DMS53 (cell line): ENCODE measurements around the gene GCNT4.
A peak's percentile ranks its signal among the peaks of the same experiment; 100 is the strongest.

ENCODE experiments used
- DNase-seq: peaks from one replicate; lab custom pipeline; 2025; lab: John Stamatoyannopoulos, UW

The GCNT4 gene

GRCh38 chr5:75051217-75051751 is 1.1 kb downstream of the GCNT4 start:
- peak; percentile 19 for DNase-seq

- DNase-seq = peak; percentile 48
Observed at GRCh38 chr5:75050415-75050814, 1.9 kb downstream of the GCNT4 start.

- DNase-seq = peak; percentile 82
Observed at GRCh38 chr5:75049456-75050351, 2.7 kb downstream of the GCNT4 start.

GRCh38 chr5:75048457-75048953 is 3.9 kb downstream of the GCNT4 start:
- DNase-seq = no peak

GRCh38 chr5:75047356-75047755 is 5.0 kb downstream of the GCNT4 start:
- no peak for DNase-seq

GRCh38 chr5:75046366-75047142 is 5.8 kb downstream of the GCNT4 start:
- DNase-seq = no peak

- peak; percentile 11 for DNase-seq
Observed at GRCh38 chr5:75045071-75045470, 7.3 kb downstream of the GCNT4 start.

- peak; percentile 38 for DNase-seq
Observed at GRCh38 chr5:75044406-75044805, 8.0 kb downstream of the GCNT4 start.

- DNase-seq = no peak
Observed at GRCh38 chr5:75043633-75044264, 8.6 kb downstream of the GCNT4 start.

GRCh38 chr5:75042522-75042921 is 9.8 kb downstream of the GCNT4 start:
- DNase-seq = no peak

GRCh38 chr5:75040973-75041372 is 11.4 kb downstream of the GCNT4 start:
- no peak for DNase-seq

- DNase-seq = peak; percentile 93
Observed at GRCh38 chr5:75037106-75037505, 15.3 kb downstream of the GCNT4 start.

GRCh38 chr5:75034137-75034739 is 18.1 kb downstream of the GCNT4 start:
- peak; percentile 67 for DNase-seq

GRCh38 chr5:75031366-75031765 is 21.0 kb downstream of the GCNT4 start:
- peak; percentile 8 for DNase-seq

- DNase-seq = no peak
Observed at GRCh38 chr5:75028090-75028489, 24.3 kb downstream of the GCNT4 start.

GRCh38 chr5:75023368-75024159 is 28.8 kb downstream of the GCNT4 start:
- DNase-seq = no peak

- peak; percentile 20 for DNase-seq
Observed at GRCh38 chr5:75021800-75022199, 30.6 kb downstream of the GCNT4 start.

GRCh38 chr5:75021219-75021618 is 31.1 kb downstream of the GCNT4 start:
- DNase-seq = no peak

- peak; percentile 84 for DNase-seq
Observed at GRCh38 chr5:75020016-75020656, 32.2 kb downstream of the GCNT4 start.
